Measurements from ENCODE around the gene SLC43A3. TPM values are rescaled to one million over a fixed set of nuclear protein-coding genes. Genes with fewer than 3 reads are reported as not detected.
"Not testable (repeated sequence)": the region's sequence is repeated elsewhere in the genome, so short reads cannot be mapped to it uniquely, and the experiment has no call there.

Gene SLC43A3
- total RNA-seq, 2 experiments from 2014 or later = 67.4 to 67.8 TPM

GRCh38 chr11:57456960-57457642, 30.2 kb upstream of the SLC43A3 start:
- POLR2A ChIA-PET = interaction anchor here (1.0 to 2.0 kb wide), 7 partner anchors 21 to 184 kb away, joined by 3 to 11 read pairs (median 4); partner anchors contain the start of gene TIMM10
- H3K9me3 Mint-ChIP-seq = no peaks in the 10 kb centered on the region
- ATAC-seq (ENCODE audit: low read depth) = peak; percentile 35
- no peak overlapping the region for H3K27ac Mint-ChIP-seq
- peaks cover 21% of the 10 kb centered on the region for H3K4me1 Mint-ChIP-seq
- H3K4me3 Mint-ChIP-seq = peak overlapping the region; percentile 51
- DNase-seq = peak; percentile 82
- H3K27me3 Mint-ChIP-seq = peaks cover 48% of the 10 kb centered on the region
- no peaks in the 10 kb centered on the region for H3K36me3 Mint-ChIP-seq

- H3K27ac Mint-ChIP-seq = no peak overlapping the region
- H3K27me3 Mint-ChIP-seq = peaks cover 27% of the 10 kb centered on the region
- POLR2A ChIA-PET = no interaction called here
- ATAC-seq (ENCODE audit: low read depth) (no peak), DNase-seq (no peak)
- H3K4me3 Mint-ChIP-seq = no peak overlapping the region
- no peaks in the 10 kb centered on the region for H3K9me3 Mint-ChIP-seq
- peaks cover 9% of the 10 kb centered on the region for H3K4me1 Mint-ChIP-seq
- no peaks in the 10 kb centered on the region for H3K36me3 Mint-ChIP-seq
Observed at GRCh38 chr11:57453543-57454177, 26.7 kb upstream of the SLC43A3 start.

- Mint-ChIP-seq H3K4me1 (peaks cover 3% of the 10 kb centered on the region), H3K9me3 (no peaks in the 10 kb centered on the region), H3K27me3 (peaks cover 4% of the 10 kb centered on the region), H3K27ac (no peak overlapping the region), H3K36me3 (no peaks in the 10 kb centered on the region), H3K4me3 (no peak overlapping the region)
- DNase-seq = no peak
- POLR2A ChIA-PET = no interaction called here
- ATAC-seq (ENCODE audit: low read depth) = no peak
Observed at GRCh38 chr11:57446055-57446454, 19.1 kb upstream of the SLC43A3 start.

GRCh38 chr11:57445122-57445394, 18.1 kb upstream of the SLC43A3 start:
- not testable (repeated sequence) for H3K4me3 Mint-ChIP-seq

GRCh38 chr11:57444362-57445121, 17.6 kb upstream of the SLC43A3 start:
- H3K36me3 Mint-ChIP-seq = no peaks in the 10 kb centered on the region
- no peak overlapping the region for H3K4me3 Mint-ChIP-seq
- POLR2A ChIA-PET = no interaction called here
- peaks cover 4% of the 10 kb centered on the region for H3K27me3 Mint-ChIP-seq
- H3K4me1 Mint-ChIP-seq = peaks cover 3% of the 10 kb centered on the region
- H3K9me3 Mint-ChIP-seq = no peaks in the 10 kb centered on the region
- ATAC-seq (ENCODE audit: low read depth) (no peak), DNase-seq (no peak)
- H3K27ac Mint-ChIP-seq = no peak overlapping the region

More at GRCh38 chr11:57445122-57445394, 18.1 kb upstream of the SLC43A3 start:
- H3K4me1 Mint-ChIP-seq; POLR2A ChIA-PET; H3K27me3 Mint-ChIP-seq; ATAC-seq (ENCODE audit: low read depth); H3K36me3 Mint-ChIP-seq; H3K9me3 Mint-ChIP-seq; DNase-seq; H3K27ac Mint-ChIP-seq: not testable (repeated sequence)

- no peaks in the 10 kb centered on the region for H3K4me1 Mint-ChIP-seq
- no peaks in the 10 kb centered on the region for H3K9me3 Mint-ChIP-seq
- no peaks in the 10 kb centered on the region for H3K27me3 Mint-ChIP-seq
- DNase-seq (no peak), ATAC-seq (ENCODE audit: low read depth) (no peak)
- no peak overlapping the region for H3K27ac Mint-ChIP-seq
- H3K4me3 Mint-ChIP-seq = no peak overlapping the region
- POLR2A ChIA-PET = no interaction called here
- H3K36me3 Mint-ChIP-seq = no peaks in the 10 kb centered on the region
Observed at GRCh38 chr11:57440744-57441414, 14.0 kb upstream of the SLC43A3 start.

GRCh38 chr11:57439786-57440185, 12.9 kb upstream of the SLC43A3 start:
- POLR2A ChIA-PET = no interaction called here
- no peaks in the 10 kb centered on the region for H3K36me3 Mint-ChIP-seq
- H3K4me1 Mint-ChIP-seq = no peaks in the 10 kb centered on the region
- H3K9me3 Mint-ChIP-seq = no peaks in the 10 kb centered on the region
- H3K27ac Mint-ChIP-seq = no peak overlapping the region
- ATAC-seq (ENCODE audit: low read depth) (no peak), DNase-seq (no peak)
- peaks cover 4% of the 10 kb centered on the region for H3K27me3 Mint-ChIP-seq
- H3K4me3 Mint-ChIP-seq = no peak overlapping the region

GRCh38 chr11:57438345-57439285, 11.7 kb upstream of the SLC43A3 start:
- no peak overlapping the region for H3K27ac Mint-ChIP-seq
- H3K9me3 Mint-ChIP-seq = no peaks in the 10 kb centered on the region

GRCh38 chr11:57436031-57436430, 9.1 kb upstream of the SLC43A3 start:
- no peak for DNase-seq
- Mint-ChIP-seq H3K36me3 (no peaks in the 10 kb centered on the region), H3K4me1 (peaks cover 5% of the 10 kb centered on the region), H3K4me3 (no peak overlapping the region), H3K27ac (no peak overlapping the region), H3K27me3 (peaks cover 4% of the 10 kb centered on the region), H3K9me3 (no peaks in the 10 kb centered on the region)
- POLR2A ChIA-PET = no interaction called here
- ATAC-seq (ENCODE audit: low read depth) = no peak

More at GRCh38 chr11:57438345-57439285, 11.7 kb upstream of the SLC43A3 start:
- Mint-ChIP-seq H3K36me3 (no peaks in the 10 kb centered on the region), H3K27me3 (peaks cover 4% of the 10 kb centered on the region), H3K4me3 (no peak overlapping the region), H3K4me1 (no peaks in the 10 kb centered on the region)
- no peak for ATAC-seq (ENCODE audit: low read depth)
- no peak for DNase-seq
- POLR2A ChIA-PET = no interaction called here

- peaks cover 5% of the 10 kb centered on the region for H3K4me1 Mint-ChIP-seq
- peaks cover 4% of the 10 kb centered on the region for H3K27me3 Mint-ChIP-seq
- H3K4me3 Mint-ChIP-seq = no peak overlapping the region
- POLR2A ChIA-PET = no interaction called here
- no peak overlapping the region for H3K27ac Mint-ChIP-seq
- ATAC-seq (ENCODE audit: low read depth) (no peak), DNase-seq (no peak)
- no peaks in the 10 kb centered on the region for H3K36me3 Mint-ChIP-seq
- no peaks in the 10 kb centered on the region for H3K9me3 Mint-ChIP-seq
Observed at GRCh38 chr11:57434640-57435546, 8.0 kb upstream of the SLC43A3 start.

GRCh38 chr11:57432714-57433163, 5.8 kb upstream of the SLC43A3 start:
- peak; percentile 50 for ATAC-seq (ENCODE audit: low read depth)
- POLR2A ChIA-PET = no interaction called here
- H3K27ac Mint-ChIP-seq = no peak overlapping the region
- peaks cover 9% of the 10 kb centered on the region for H3K27me3 Mint-ChIP-seq
- no peak overlapping the region for H3K4me3 Mint-ChIP-seq
- no peak for DNase-seq
- no peaks in the 10 kb centered on the region for H3K36me3 Mint-ChIP-seq
- no peaks in the 10 kb centered on the region for H3K9me3 Mint-ChIP-seq
- H3K4me1 Mint-ChIP-seq = peaks cover 5% of the 10 kb centered on the region

GRCh38 chr11:57432149-57432561, 5.2 kb upstream of the SLC43A3 start:
- no peak for DNase-seq
- H3K4me1 Mint-ChIP-seq = peaks cover 10% of the 10 kb centered on the region
- POLR2A ChIA-PET = no interaction called here
- no peaks in the 10 kb centered on the region for H3K9me3 Mint-ChIP-seq
- H3K27me3 Mint-ChIP-seq = peaks cover 14% of the 10 kb centered on the region
- no peak overlapping the region for H3K4me3 Mint-ChIP-seq
- H3K27ac Mint-ChIP-seq = no peak overlapping the region
- ATAC-seq (ENCODE audit: low read depth) = no peak
- no peaks in the 10 kb centered on the region for H3K36me3 Mint-ChIP-seq

Data from activated naive CD8-positive, alpha-beta T cell treated with anti-CD3 and anti-CD28 coated beads, Interleukin-2, amount 10 ng/mL, durations not matched to agents 7 days and 5 days (primary cell).